Type B pancreatic cell (in vitro differentiated cells): Measurements from ENCODE around the gene CCBE1. TPM values are rescaled to one million over a fixed set of nuclear protein-coding genes. Genes with fewer than 3 reads are reported as not detected.

Experiments used
- DNase-seq: peaks from one replicate; pipeline ENCODE4 v3.0.0; 2021; ENCODE audit warnings: mixed read lengths; ENCODE audit not compliant: unreplicated experiment; ENCODE audit errors: extremely low spot score
- H3K27ac Mint-ChIP-seq: 2 replicates; pipeline ENCODE4 v1.8.0; 2021; ENCODE audit warnings: mild to moderate bottlenecking, mixed read lengths
- H3K27me3 Mint-ChIP-seq: 2 replicates; pipeline ENCODE4 v1.8.0; 2021; ENCODE audit warnings: mixed read lengths
- H3K36me3 Mint-ChIP-seq: 2 replicates; pipeline ENCODE4 v1.8.0; 2021; ENCODE audit warnings: mixed read lengths
- H3K4me1 Mint-ChIP-seq: one replicate; pipeline ENCODE4 v1.8.0; 2021; ENCODE audit warnings: mixed read lengths; ENCODE audit not compliant: unreplicated experiment
- H3K4me3 Mint-ChIP-seq: 2 replicates; pipeline ENCODE4 v1.8.0; 2021; ENCODE audit warnings: mild to moderate bottlenecking, mixed read lengths
- H3K9me3 Mint-ChIP-seq: 2 replicates; pipeline ENCODE4 v1.8.0; 2021; ENCODE audit warnings: mixed read lengths
- total RNA-seq: library from RNA; stranded (reverse); gene quantifications from 2 replicates; pipeline ENCODE4 v1.2.1, GENCODE V29; 2021; ENCODE audit warnings: low replicate concordance
- TF ChIP-seq, protein P1 (sequence below): fragments of 200-600 bp; sonication (generic); conservative IDR thresholded peaks from 2 replicates; pipeline ENCODE4 v1.5.0; 2021; ENCODE audit warnings: antibody characterized with exemption, mild to moderate bottlenecking

The CCBE1 gene
- total RNA-seq, 1 donor from 2014 or later, result 51.3 TPM

DNA sequence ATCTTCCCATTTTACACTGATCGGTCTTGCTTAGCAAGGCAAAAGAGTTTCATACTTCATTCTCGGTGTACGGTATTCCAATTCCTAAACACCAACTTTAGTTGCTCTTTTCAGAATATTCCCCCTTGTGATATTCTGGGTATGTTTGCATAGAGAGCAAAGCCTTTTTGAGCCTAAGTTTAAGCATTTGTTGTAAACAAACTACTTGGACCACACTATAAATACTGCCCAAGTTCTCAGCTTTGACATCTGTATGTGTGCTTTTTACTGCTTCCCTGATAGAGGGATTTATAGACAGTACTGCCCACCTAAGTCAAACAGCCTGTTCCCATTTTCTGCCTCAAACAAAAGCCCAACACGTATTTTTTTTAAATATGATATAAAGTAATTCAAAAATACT is 36.9 kb downstream of the CCBE1 start:
- TF ChIP-seq, protein P1, sequence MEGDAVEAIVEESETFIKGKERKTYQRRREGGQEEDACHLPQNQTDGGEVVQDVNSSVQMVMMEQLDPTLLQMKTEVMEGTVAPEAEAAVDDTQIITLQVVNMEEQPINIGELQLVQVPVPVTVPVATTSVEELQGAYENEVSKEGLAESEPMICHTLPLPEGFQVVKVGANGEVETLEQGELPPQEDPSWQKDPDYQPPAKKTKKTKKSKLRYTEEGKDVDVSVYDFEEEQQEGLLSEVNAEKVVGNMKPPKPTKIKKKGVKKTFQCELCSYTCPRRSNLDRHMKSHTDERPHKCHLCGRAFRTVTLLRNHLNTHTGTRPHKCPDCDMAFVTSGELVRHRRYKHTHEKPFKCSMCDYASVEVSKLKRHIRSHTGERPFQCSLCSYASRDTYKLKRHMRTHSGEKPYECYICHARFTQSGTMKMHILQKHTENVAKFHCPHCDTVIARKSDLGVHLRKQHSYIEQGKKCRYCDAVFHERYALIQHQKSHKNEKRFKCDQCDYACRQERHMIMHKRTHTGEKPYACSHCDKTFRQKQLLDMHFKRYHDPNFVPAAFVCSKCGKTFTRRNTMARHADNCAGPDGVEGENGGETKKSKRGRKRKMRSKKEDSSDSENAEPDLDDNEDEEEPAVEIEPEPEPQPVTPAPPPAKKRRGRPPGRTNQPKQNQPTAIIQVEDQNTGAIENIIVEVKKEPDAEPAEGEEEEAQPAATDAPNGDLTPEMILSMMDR, result no peak
- Mint-ChIP-seq H3K27ac (no peak overlapping the region), H3K4me1 (peaks cover 52% of the 10 kb centered on the region), H3K9me3 (no peaks in the 10 kb centered on the region), H3K36me3 (no peaks in the 10 kb centered on the region), H3K27me3 (peaks cover 6% of the 10 kb centered on the region), H3K4me3 (peak overlapping the region; percentile 39)
- DNase-seq, result no peak

DNA sequence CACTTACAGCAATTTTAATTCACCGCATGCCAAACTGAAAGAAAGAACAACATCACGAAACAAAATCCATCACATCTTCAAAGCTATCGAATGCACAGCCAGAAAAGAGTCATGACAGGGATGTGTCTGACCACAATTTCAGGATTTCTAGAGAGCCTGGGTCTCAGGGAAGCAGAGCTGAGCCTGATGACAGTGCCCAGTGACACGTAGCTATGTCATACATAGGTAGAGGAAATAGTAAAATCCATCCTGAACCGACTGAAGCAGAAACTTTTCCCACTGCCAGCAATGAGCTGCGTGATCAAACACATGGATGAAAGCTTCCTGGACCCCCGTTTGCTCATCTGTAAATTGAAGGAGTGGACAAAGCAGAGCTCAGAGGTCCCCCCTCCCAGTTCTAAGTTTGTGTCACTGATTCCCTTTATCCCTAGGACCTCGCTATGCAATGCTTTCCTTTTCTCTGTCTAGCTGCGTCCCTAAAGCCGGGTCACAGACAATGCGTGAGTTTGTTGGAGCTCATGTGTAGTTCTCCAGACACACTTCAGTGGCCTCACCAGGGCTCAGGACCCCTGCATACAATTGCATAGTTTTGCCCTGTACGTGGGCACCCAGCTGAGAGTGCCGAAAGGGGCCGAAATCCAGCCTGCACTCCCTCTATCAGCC is 37.6 kb downstream of the CCBE1 start:
- H3K27me3 Mint-ChIP-seq, result peaks cover 6% of the 10 kb centered on the region
- H3K27ac Mint-ChIP-seq, result no peak overlapping the region
- H3K36me3 Mint-ChIP-seq, result no peaks in the 10 kb centered on the region
- TF ChIP-seq, protein P1, result peak; percentile 16
- no peaks in the 10 kb centered on the region for H3K9me3 Mint-ChIP-seq
- no peak for DNase-seq
- peak overlapping the region; percentile 39 for H3K4me3 Mint-ChIP-seq
- peaks cover 49% of the 10 kb centered on the region for H3K4me1 Mint-ChIP-seq

DNA sequence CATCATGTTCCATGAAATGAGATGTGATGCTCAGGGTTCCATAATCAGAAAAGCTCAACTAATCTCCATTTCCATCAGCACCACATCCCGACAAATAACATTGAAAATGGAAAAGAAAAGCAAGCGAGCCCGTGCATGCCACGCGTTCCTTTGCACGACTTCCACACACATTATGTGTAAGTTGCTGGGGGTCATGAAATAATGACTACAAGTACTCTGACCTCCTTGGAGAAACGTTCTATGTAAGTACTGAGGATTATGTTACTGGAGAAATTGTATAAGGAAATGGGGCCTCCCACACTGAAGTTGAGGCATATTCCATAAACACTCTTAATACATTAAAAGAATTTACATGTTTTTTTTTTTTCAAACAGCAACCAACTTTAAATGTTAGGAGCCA is 38.3 kb downstream of the CCBE1 start:
- H3K4me1 Mint-ChIP-seq, result peaks cover 44% of the 10 kb centered on the region
- H3K27ac Mint-ChIP-seq, result no peak overlapping the region
- H3K36me3 Mint-ChIP-seq, result no peaks in the 10 kb centered on the region
- TF ChIP-seq, protein P1, result no peak
- H3K4me3 Mint-ChIP-seq, result peak overlapping the region; percentile 11
- no peak for DNase-seq
- H3K9me3 Mint-ChIP-seq, result no peaks in the 10 kb centered on the region
- peaks cover 6% of the 10 kb centered on the region for H3K27me3 Mint-ChIP-seq

DNA sequence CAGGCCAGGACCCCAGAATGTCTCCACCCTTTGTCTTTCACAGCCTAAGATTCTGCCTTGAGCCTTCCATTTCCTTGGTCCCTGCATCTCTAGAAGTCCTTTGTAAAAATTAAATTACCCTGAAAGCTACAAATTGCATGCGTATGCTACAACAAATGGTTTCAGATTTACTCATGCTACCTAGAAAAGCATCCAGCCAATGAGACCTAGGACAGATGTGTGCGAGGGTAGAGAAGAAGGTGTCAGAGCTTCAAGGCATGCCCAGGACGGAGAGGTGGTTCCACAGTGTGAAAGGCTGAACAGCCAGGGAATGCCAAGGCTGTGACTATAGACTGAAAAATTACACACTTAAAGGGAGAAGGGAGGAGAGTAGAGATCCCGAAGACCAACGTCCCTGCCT is 40.2 kb downstream of the CCBE1 start:
- peaks cover 36% of the 10 kb centered on the region for H3K4me1 Mint-ChIP-seq
- no peak for DNase-seq
- TF ChIP-seq, protein P1, result no peak
- no peaks in the 10 kb centered on the region for H3K27me3 Mint-ChIP-seq
- no peak overlapping the region for H3K4me3 Mint-ChIP-seq
- peaks cover 2% of the 10 kb centered on the region for H3K36me3 Mint-ChIP-seq
- H3K9me3 Mint-ChIP-seq, result no peaks in the 10 kb centered on the region
- no peak overlapping the region for H3K27ac Mint-ChIP-seq

DNA sequence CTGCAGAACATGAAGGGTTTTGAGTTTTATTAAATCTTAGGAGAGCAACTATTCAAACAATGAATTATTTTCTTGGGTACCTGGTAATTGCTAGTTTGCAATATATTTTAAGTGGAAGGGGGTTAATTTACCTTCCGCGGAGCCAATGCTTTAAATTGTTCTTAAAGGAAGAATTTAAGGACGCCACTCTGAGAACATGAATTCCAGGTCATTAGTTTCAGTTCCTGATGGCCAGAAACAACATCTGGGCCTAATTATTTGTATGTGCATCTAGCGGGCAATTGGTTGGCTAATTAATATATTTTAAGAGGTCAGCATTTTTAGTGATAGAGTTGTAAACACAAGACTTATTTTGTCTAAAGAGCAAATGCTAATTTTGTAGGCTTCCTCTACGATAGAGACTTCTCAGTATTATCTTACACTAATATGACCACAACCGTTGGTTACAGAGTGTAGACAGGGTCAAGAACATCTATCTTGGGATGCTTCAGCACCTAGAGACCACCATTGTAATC is 40.8 kb downstream of the CCBE1 start:
- peaks cover 3% of the 10 kb centered on the region for H3K36me3 Mint-ChIP-seq
- no peak overlapping the region for H3K27ac Mint-ChIP-seq
- H3K4me3 Mint-ChIP-seq, result no peak overlapping the region
- H3K4me1 Mint-ChIP-seq, result peaks cover 36% of the 10 kb centered on the region
- TF ChIP-seq, protein P1, result no peak
- no peaks in the 10 kb centered on the region for H3K27me3 Mint-ChIP-seq
- H3K9me3 Mint-ChIP-seq, result no peaks in the 10 kb centered on the region
- DNase-seq, result no peak
